Stimulated activated CD4-positive, alpha-beta T cell treated with anti-CD3 and anti-CD28 coated beads, Interleukin-4, amount 100 ng/mL, for 1 hour (primary cell): ENCODE data around the gene C6orf132.

Experiments used
- DNase-seq: peaks from one replicate; pipeline ENCODE4 v3.0.0-alpha.2; 2020

Gene C6orf132

DNA sequence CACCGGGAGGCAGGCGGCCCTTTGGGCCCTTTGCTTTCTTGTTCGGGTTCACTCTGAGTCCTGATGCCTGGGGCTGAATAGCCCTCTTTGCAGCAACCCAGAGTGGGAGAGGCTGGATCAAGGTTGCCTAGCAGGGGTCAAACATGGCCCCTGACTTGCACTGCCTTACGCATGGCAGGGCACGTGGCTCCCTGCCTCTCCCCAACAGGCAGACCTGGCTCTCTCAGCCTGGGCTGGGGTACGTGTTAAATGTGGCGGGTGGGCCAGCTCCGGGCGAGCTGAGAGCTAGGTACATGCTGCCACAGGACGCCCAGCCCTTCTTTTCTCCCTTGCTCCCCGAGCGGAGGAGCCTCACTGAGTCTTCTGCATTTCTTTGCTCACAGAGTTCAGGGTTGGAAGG, 7.3 kb downstream of the C6orf132 start:
- no peak for DNase-seq

DNA sequence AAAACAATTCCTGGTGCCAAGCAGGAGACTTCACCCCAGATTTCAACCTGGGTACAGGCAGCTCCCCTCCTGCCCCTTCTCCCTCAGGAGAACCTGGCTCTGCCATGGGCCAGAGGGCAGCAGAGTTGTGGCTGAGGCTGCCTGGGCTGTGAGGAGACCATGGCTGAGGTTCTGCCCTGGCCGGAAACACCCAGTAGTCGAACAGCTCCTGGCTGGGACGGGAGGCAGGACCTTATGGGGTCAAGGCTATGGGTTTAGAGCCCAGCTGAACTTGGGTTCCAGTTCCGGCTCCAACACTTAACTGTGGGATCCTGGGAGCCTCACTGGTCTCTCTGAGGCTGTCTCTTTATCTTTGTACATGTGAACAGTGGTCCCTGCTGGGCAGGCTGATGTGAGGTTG, 8.5 kb downstream of the C6orf132 start:
- DNase-seq = no peak

DNA sequence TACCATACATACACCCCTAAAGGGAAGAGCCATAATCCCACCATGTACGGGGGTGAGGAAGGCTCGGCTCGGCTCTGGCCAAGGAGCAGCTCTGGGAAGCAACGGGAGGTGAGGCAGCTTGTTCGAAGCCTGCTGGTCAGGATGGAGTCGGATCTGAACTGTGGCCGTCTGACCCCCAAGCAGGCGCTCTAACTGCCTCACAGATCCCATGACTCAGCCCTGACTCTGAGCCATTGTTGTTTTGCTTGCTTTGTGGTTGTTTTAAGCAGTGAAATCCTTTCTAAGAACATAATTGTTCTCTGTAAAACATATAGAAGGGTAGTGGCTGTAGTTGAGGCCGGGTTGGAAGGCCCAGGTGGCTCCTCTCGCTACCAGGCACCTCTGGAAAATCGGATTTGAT, 10.9 kb downstream of the C6orf132 start:
- DNase-seq = no peak

DNA sequence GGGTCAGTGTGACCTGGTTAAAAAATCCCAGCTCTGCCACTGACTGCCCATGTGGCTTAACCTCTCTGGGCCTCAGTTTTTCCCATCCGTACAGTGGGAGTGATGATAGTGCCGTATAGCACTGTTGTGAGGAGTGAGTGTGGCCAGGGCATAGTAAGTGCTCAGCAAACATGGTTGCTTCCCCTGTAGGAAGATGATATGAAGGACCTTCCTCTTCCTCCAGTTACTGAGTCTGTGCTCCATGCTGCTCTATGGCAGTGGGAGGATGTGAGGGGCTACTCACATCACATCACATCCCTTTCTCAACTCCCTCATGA, 13.1 kb downstream of the C6orf132 start:
- no peak for DNase-seq

DNA sequence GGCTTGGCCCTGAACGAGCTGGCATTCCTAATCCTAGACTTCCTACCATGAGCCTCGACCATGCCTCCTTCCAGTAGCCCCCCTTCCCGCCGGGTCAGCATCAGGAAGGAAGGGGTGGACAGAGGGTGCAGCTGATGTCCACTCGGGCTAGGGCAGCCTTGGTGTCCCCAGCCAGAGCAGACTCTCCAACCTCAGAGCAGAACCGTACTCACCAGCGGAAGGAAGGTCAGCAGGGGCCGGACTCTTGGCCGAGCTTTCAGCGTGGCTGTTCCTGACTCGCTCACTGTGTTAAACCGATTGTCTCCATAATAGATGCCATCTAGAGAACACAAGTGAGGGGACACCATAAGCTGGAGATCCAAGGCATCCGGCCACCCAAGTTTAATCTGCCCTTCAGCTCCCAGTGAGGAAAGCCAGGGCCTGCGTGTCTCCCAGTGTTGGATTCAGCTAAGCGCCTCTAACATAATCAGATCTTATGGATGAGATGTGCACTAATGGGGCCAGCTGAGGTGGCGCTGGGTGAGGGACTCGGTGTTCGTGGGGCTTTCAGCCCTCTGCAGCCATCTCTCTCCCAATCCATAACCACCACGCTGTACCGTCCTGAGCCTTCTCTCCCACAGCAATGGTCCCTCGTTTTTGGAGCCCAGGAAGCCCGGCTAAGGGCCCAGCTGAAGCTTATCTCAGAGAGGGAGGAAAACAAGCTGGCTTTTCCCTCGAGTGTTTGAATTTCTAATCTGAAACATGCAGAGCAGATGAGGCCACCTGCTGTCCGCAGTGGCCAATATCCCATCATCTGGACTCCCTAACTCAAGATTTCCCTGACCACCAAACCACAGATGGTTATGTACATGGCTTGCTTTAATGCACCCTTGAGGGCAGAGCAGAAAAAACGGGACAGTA, 13.7 kb downstream of the C6orf132 start:
- no peak for DNase-seq

DNA sequence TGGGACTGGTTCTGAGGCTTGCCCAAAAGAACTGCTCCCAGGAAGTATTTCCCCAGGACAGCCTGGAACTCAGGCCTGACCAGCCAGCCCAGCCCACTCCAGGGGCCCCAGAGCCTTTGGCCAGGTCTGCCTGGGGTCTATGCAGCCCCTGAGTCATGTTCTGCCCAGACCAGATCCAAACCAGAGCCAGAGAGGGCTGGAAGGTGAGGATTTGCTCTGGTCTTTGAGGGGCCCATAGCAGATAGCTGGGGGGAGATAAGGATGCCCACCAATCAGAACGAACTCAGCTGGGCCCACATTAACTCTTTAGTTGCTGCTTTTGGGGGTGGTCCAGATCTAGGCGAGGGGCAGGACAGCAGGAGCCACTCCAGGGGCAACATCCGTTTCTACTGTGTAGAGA, 16.8 kb downstream of the C6orf132 start:
- no peak for DNase-seq

DNA sequence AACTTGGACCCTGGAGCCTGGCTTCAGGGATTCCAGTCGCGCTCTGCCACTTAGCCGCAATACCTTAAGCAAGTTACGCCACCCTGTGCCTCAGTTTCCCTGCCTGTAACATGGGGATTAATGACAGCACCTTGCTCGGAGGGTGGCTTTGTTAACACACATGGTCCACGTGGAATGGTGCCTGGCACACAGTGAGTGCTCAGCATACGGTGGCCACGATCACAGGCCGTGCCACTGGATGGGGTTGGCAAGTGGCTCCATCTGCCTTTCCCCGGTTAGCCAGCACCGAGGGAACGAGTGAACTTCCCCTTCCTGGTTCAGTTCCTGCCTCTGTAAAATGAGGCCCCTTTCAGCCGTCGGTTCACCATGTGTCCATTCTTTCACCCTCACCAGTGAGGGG, 17.2 kb downstream of the C6orf132 start:
- DNase-seq = no peak

DNA sequence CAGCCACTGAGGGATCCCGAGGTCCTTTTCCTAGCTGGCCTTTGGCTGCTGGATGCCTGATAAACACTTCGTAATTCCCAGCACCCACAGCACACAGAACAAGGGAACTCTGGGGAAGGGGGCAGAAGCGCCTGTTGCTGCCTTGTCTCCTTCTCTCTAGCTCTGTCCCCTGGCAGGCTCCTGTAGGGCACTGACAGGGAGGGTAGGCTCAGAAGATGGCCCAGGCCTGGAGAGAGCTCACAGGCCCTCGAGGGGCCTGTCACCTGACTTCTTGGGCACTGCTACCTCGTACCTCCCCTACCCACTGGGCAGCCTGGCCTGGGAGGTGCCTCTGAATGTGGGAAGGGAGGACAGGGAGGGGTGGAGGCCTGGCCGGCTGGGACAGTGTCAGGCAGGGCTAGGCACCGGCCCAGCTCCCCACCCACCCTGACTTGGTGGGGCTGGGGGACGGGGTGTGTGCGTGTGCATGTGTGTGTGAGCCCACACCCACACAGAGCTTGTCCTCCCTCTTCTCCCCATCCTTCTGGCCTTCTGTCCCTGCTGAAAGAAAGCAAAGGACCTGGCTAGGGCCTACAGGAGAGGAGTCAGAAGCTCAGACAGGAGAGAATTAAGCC, 18.1 kb downstream of the C6orf132 start:
- no peak for DNase-seq

DNA sequence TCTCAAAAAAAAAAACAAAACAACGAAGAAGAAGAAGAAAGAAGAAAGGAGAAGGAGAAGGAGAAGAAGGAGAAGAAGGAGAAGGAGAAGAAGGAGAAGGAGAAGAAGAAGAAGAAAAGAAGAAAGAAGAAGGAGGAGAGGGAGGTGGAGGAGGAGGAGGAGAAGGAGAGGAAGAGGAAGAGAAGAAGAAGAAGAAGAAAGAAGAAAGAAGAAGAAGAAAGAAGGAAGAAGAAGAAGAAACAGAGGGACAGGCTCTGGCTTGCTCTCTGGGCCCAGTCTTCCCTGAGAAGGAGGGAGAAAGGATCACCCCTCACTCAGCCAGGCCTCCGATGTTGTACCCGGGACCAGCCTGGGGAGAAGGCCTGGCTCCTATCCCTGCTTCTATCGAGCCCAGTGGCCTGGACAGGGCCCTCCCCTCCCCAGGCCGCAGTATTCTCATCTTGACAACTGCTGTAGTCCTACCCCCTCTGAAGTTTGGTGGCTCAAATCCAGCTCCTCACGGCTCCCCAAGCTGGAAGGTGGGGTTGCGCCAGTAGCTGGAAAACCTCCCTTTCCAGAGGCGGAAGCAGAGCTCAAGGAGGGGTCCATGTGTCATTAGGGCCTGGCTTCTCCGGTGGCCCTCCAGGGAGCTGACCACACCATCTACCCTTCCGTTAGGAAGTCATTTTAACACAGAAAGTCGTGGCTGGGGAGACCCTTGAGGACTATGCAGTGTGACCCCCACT, 18.9 kb downstream of the C6orf132 start:
- DNase-seq = no peak

DNA sequence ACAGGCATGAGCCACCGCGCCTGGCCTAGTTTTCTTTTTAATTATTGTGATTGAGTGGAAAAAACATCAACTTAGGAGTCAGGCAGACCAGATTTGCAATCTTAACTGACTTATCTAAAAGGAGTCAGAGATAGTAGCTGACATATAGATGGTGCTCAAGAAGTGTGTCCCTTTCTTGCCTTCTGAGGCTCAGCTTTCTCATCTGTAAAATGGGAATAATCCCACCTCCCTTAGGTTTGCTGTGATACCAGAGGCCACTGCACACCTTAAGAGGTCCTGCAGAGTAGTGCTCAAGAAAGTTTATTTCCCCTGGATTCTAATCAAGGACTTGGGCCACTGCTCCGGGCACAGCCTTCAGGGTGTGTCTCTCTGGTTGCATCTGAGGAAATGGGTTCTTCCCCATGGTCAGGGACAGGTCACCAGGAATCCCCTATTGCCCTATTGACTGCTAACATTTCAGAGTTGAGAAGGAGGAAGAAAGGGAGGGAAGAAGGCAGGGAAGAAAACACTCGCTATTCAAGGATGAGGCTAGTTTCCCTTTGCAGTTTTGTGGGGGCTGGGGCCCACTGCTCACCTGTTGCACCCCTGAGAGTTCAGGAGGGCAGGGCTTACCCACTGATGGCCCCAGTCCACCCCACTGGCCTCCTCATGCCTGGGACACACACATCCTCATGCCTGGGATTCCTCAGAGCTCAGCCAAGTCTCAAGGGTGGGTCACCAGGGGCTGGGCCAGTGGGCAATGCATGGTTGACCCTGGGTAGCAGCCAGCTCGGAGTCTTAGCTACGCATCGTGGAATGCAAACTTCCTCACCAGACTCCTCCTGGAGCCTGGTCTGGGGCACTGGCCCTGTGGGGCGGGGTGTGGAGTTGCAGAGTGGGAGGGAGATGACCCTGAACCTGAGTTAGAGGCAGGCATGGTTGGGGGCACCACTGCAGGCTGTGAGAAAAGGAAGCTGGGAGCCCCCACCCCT, 21.2 kb downstream of the C6orf132 start:
- DNase-seq = no peak

DNA sequence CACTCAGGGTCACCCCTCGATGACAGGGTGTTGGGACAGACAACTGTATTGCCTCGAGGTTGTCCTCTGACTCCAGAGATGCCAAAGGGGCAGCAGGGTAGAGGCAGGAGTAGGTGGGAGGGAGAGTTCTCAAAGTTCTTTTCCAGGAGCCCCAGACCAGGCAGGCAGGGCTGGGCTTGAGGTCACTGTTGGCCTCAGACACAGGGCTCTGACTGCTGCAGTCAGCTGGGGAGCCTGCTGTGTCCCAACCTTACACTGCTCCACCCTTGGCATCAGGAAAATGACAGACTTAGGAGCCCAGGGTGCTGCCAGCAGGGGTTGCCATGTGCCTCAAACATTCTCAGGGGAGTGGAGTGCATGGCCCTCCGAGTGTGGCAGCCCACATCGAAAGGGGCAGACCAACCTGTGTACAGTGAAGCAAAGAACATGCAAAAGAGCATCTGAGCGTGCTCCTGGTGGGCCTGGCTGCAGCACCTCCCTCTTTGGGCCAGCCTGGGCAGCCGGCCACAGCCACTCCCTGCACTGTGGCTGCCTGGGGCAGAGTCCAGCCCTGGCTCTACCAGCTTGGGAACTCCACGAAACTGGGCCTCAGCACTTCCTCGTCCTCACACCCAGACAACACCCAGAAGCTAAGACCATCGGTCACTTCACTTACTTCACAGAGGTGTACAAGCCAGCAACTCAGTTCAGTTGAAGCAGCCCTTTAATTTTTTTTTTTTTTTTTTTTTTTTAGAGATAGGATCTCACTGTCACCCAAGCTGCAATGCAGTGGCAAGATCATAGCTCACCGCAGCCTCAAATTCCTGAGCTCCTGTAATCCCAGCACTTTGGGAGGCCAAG, 24.0 kb downstream of the C6orf132 start:
- DNase-seq = no peak

DNA sequence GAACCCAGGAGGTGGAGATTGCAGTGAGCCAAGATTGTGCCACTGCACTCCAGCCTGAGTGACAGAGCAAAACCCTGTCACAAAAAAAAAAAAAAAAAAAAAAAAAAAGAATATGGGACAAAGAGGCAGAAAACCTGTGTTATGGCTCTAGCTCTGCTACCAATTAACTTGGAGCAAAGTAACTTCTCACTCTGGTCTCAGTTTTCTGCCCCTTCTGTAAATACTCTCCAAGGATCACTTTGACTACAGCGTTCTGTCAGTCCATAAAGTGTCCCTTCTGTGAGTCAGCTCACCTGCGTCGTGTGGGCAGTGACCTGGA, 24.6 kb downstream of the C6orf132 start:
- no peak for DNase-seq

DNA sequence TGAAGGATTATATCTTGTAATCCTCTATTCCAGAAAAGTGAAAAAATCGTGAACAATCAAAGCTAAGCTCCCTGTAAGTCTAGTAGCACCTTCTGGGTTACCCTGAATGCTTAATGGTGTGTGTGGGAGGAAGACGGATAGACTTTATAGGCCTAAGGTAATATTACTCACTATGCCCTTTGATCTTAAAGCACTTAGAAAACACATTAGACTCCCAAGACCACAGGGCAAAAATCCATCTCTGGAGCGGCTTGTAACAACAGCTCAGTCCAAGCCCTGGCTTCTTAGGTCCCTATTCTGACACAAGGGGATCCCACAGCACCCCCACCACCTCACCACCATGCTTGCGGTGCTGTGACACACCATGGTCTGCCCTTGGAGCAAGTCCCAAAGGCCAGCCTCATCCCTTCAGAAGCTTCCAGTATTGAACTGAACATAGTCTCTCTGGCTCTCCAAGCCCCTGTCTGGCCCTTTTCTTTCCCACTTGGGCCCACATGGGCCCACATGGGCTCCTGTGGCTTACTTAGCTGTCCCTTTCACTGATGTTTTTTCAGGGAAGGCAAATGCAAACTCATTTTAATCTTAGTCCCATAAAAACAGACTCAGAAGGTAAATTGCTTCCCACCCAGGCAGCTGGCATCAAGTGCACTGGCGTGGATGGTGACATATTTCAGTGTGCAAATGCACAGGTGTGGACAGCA, 28.3 kb downstream of the C6orf132 start:
- DNase-seq = no peak

DNA sequence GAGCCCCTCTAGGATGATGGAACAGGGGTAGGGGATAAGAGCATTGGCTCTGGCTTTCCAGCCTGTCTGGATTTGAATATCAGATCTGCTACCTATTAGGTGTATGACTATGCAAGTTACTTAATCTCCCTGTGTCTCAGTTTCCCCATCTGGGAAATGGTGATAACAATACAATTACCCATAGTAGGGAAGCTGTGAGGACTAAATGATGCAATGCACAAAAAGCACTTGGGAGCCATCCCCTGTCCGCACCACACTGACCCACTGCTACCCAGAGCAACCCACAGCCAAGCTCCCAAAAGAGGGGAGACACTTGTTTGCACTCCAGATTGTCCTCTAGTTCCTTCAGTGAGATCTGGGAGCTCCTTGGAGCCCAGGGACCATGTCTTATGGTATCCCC, 30.1 kb downstream of the C6orf132 start:
- no peak for DNase-seq

DNA sequence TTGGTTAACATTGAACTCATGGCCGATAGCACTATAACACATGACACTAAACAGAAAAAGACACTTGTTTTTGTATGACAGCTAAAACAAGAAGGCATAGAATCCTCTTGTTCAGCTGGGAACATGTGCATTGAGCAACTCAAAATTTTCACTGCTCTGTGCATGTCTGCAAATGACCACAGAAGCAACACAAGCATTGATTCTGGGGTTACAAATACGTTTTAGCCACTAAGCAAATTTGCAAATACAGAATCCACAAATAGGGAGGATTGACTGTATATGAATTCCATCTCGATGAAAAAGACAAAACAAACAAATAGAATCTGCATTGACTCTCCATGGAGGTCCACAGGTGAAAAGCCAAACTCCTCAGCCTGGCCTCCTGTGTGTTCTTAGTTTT, 31.7 kb downstream of the C6orf132 start:
- DNase-seq = no peak

DNA sequence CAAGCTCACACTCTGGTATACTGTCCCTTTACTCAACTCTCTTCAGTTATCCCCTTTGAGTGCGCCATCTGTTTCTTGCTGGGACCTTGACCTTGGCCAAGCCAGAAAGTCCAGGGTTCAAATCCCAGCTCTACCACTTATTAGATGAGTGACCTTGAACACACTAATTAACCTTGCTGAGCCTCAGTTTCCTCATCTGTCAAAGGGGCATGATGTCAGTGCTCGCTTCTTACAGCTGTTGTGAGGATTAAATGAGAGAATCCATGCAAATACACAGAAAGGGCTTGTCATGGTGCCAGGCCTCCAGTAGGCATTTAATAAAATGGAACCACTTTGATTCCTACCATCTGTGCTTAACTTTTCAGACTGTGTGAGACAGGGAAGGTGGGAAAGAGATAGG, 34.3 kb downstream of the C6orf132 start:
- no peak for DNase-seq

DNA sequence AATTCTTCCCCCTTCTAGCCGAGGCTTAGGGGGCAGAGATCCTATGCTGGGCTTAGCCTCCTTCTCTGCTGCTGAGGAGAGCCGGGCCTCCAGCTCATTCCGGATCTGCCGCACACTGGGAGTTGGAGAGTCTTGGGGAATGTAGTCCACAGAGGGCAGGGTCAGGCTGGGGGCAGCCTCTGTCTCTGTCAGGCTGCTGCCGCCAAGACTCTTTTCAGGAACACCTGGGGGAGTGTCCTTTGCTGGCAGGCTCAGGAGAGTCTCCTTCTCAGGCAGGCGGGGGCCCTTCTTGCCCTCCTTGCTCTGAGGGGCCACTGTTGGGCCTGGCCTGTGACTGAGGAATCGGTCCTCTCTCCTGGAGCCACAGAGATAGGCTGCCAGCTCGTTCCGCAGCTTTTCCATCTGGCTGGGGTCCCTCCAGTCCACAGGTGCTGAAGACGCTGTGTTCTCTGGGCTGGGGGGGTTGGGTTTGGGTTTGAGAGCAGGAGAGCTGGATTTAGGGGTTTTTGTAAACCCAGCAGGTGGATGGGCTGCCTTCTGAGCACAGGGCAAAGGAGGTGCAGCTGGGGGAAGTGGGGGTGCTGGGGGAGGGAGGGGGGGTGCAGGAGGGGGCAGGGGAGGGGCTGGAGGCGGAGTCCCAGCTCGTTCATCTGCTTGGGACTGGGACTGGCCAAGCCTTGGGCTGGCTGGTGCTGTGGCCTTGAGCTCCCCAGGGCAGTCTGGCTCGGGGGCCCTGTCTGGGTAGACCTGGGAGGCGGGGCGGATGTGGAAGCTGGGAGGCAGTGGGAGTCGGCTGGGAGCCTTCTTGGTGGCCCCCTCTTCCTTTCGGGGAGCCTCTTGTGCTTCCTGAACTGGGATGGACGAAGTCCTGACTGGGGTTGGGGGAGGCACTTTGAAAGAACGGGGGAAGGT, 36.1 kb downstream of the C6orf132 start:
- DNase-seq = no peak

DNA sequence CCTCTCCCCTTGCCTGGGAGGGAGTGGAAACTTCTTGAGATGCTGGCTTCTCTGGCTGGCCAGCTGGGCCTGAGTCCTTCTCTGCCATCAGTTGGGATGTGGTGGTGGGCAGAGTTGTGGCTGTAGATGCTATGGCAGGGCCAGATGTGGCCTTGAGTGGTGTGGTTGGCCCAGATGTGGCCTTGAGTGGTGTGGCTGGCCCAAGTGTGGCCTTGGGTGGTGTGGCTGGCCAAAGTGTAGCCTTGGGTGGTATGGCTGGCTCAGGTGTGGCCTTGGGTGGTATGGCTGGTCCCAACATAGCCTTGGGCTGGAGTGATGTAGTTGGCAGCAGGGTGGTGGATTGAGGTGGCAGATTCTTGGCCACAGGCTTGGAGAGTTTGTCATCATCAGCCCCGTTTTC, 36.7 kb downstream of the C6orf132 start:
- no peak for DNase-seq

DNA sequence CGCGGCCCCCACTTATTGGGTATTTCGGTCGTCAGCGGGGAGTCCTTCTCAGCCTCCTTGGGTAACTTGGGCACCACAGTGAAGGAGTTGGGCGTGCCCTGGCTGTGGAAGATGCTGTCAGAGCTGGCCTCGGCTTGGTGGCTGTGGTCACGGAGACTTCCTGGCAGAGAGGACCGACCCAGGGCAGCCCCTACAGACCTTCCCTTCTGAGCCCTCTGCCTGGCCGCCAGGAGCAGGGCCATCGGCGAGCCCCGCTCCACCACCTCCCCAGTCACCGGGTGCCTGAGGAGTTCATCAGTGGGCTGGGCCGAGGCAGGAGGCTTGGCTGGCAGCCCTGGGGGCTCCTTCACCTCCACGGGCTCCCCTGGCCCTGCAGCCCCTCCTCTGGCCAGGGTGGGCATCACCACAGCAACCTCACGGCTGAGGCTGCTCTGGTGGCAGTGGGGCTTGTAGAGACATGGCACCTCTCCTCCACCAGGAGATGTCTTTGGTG, 37.2 kb downstream of the C6orf132 start:
- DNase-seq = no peak

DNA sequence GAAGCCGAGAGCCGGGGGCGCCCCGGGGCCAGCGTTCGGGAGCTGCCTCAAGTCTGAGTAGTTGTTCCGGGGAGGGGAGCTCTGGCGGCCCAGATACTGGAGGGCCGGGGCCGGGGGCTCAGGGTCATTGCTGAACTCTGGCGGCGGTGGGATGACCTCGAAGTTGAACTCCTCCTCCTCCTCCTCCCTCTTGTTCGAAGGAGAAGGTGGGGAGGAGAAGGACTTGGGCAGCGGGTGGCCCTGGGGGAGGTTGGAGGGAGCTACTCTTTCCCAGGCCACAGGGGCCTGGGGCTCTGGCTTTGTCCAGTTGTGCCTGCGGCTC, 37.7 kb downstream of the C6orf132 start:
- no peak for DNase-seq
